CD4-positive, alpha-beta T cell (primary cell): ENCODE measurements around the gene TMEM140. TPM values are rescaled to one million over a fixed set of nuclear protein-coding genes. Genes with fewer than 3 reads are reported as not detected.
A peak's percentile ranks its signal among the peaks of the same experiment; 100 is the strongest.
"Not testable (repeated sequence)": the region's sequence is repeated elsewhere in the genome, so short reads cannot be mapped to it uniquely, and the experiment has no call there.

Experiments used
- ATAC-seq: fragments of 200-7000 bp; cut with Tn5 transposase; one replicate; pipeline ENCODE4 v1.10.0; 2022; ENCODE audit warnings: mild to moderate bottlenecking; ENCODE audit not compliant: poor library complexity
- CTCF ChIA-PET: fragments of 350-600 bp; sonication (Branson Sonifier 250); formaldehyde crosslinking; loops from one replicate; lab custom pipeline; 2021; ENCODE audit warnings: antibody characterized with exemption, inconsistent platforms; lab: Charles Lee
- POLR2A ChIA-PET: fragments of 350-600 bp; sonication (Branson Sonifier 250); formaldehyde crosslinking; loops from one replicate; lab custom pipeline; 2021; ENCODE audit warnings: antibody characterized with exemption, inconsistent platforms; lab: Charles Lee
- DNase-seq, 14 experiments: peaks; one replicate each; pipeline ENCODE4 v3.0.0-alpha.2; 2013 to 2020; ENCODE audit warnings: mixed read lengths in 2 of 14
- H3K27ac ChIP-seq, 2 donors: one replicate each; pipeline versions ENCODE4 v1.5.1 to v1.7.0; 2013; ENCODE audit warnings: low read length in 2 of 2, low read depth in 1 of 2, mild to moderate bottlenecking in 1 of 2
- H3K27me3 ChIP-seq, 2 experiments: 1 replicate in 1 of 2; 2 replicates in 1 of 2; pipeline versions ENCODE4 v1.6.1 to v1.7.0; 2013; ENCODE audit warnings: low read length in 2 of 2, control low read depth in 1 of 2, mild to moderate bottlenecking in 1 of 2, moderate library complexity in 1 of 2; ENCODE audit not compliant: insufficient read depth in 2 of 2, control insufficient read depth in 1 of 2
- H3K36me3 ChIP-seq: one replicate; pipeline ENCODE4 v1.6.1; 2013; ENCODE audit warnings: low read length, control low read depth; ENCODE audit not compliant: insufficient read depth
- H3K4me1 ChIP-seq: one replicate; pipeline ENCODE4 v1.6.1; 2013; ENCODE audit warnings: low read length, control low read depth; ENCODE audit not compliant: insufficient read depth
- H3K4me3 ChIP-seq: one replicate; pipeline ENCODE4 v1.5.1; 2013; ENCODE audit warnings: mild to moderate bottlenecking, low read length, moderate library complexity
- H3K9me3 ChIP-seq, 2 experiments: 1 replicate in 1 of 2; 2 replicates in 1 of 2; pipeline versions ENCODE4 v1.6.1 to v1.7.0; 2013; ENCODE audit warnings: low read length in 2 of 2, mild to moderate bottlenecking in 2 of 2, control low read depth in 1 of 2, moderate library complexity in 1 of 2; ENCODE audit not compliant: control insufficient read depth in 1 of 2, insufficient read depth in 1 of 2
- H3K27ac Mint-ChIP-seq: one replicate; pipeline ENCODE4 v1.8.0; 2020; ENCODE audit warnings: mixed read lengths
- H3K27me3 Mint-ChIP-seq: one replicate; pipeline ENCODE4 v1.8.0; 2021; ENCODE audit warnings: mixed read lengths
- H3K36me3 Mint-ChIP-seq: one replicate; pipeline ENCODE4 v1.8.0; 2021; ENCODE audit warnings: low read depth, mixed read lengths
- H3K4me1 Mint-ChIP-seq: one replicate; pipeline ENCODE4 v1.8.0; 2021; ENCODE audit warnings: low read depth, mixed read lengths
- H3K4me3 Mint-ChIP-seq: one replicate; pipeline ENCODE4 v1.8.0; 2020; ENCODE audit warnings: mild to moderate bottlenecking, mixed read lengths
- H3K9me3 Mint-ChIP-seq: one replicate; pipeline ENCODE4 v1.8.0; 2020; ENCODE audit warnings: mixed read lengths
- intact Hi-C, 2 experiments: fragments of 100-400 bp; cut with DNase I in 1 of 2; cut with micrococcal nuclease in 1 of 2; formaldehyde crosslinking; loops; one replicate each; pipeline versions ENCODE4 v1.15.1 to v1.9.0; 2023 to 2025; cut with DNase I, micrococcal nuclease
- total RNA-seq, 174 experiments: library from RNA in 2 of 174; stranded (reverse) in 2 of 174; gene quantifications; one replicate each; pipeline ENCODE4 v1.2.3 and lab custom pipeline; 2021 to 2026
- TF ChIP-seq, protein P1 (sequence below): fragments of 200-600 bp; IDR thresholded peaks from one replicate; pipeline ENCODE4 v1.8.0; 2022; ENCODE audit warnings: antibody characterized with exemption, mild to moderate bottlenecking

The TMEM140 gene
- total RNA-seq, 2 experiments from 2014 or later: 27.7 to 32.2 TPM

DNA sequence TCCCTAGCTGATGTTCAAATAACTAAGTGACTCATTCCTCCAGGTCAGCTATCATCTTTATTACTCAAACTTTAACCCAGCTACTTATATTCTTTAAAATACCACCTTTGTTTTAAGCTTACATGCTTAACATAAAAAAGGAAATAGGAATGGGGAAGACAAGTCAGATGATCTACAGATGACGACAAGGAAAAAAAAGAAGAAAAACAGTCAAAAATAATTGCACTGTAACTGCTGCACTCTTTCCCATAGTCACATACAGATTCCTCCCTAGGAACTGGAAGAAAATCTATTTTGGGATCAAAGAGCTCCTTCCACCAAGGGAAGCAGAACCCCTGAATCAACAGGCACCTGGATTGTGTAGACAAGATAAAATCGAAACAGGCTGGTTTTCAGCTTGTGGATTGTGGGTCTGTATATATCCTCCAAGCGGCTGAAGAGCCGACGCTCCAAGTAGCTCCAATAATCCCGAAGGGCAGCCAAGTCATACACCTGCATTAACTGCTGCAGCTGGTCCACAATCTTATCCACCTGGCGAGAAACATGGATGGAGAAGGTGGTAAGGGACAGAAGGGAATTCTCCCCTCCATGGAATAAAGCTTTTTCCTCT is 61.5 kb downstream of the TMEM140 start:
- intact Hi-C loops: no loop called here
- H3K4me3 ChIP-seq: no peak overlapping the region
- no peak for DNase-seq
- H3K9me3 ChIP-seq: no peaks in the 10 kb centered on the region
- ChIA-PET CTCF (no interaction called here), POLR2A (interaction anchor here (1.7 to 4.0 kb wide), 4 partner anchors 39 to 563 kb away, joined by 6 to 49 read pairs (median 30); partner anchors contain the start of genes AGBL3, BPGM, CYREN and TMEM140)
- peaks cover 2% of the 10 kb centered on the region for H3K36me3 ChIP-seq
- Mint-ChIP-seq H3K27me3 (no peaks in the 10 kb centered on the region), H3K36me3 (peaks cover 38% of the 10 kb centered on the region), H3K4me3 (peak overlapping the region; percentile 62), H3K27ac (no peak overlapping the region), H3K4me1 (peaks cover 56% of the 10 kb centered on the region), H3K9me3 (no peaks in the 10 kb centered on the region)
- no peak overlapping the region for H3K27ac ChIP-seq
- H3K27me3 ChIP-seq: no peaks in the 10 kb centered on the region
- ATAC-seq: no peak
- H3K4me1 ChIP-seq: peaks cover 37% of the 10 kb centered on the region
- TF ChIP-seq, protein P1, sequence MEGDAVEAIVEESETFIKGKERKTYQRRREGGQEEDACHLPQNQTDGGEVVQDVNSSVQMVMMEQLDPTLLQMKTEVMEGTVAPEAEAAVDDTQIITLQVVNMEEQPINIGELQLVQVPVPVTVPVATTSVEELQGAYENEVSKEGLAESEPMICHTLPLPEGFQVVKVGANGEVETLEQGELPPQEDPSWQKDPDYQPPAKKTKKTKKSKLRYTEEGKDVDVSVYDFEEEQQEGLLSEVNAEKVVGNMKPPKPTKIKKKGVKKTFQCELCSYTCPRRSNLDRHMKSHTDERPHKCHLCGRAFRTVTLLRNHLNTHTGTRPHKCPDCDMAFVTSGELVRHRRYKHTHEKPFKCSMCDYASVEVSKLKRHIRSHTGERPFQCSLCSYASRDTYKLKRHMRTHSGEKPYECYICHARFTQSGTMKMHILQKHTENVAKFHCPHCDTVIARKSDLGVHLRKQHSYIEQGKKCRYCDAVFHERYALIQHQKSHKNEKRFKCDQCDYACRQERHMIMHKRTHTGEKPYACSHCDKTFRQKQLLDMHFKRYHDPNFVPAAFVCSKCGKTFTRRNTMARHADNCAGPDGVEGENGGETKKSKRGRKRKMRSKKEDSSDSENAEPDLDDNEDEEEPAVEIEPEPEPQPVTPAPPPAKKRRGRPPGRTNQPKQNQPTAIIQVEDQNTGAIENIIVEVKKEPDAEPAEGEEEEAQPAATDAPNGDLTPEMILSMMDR: no peak

GRCh38 chr7:135210888-135211178 is 63.0 kb downstream of the TMEM140 start:
- H3K4me1 ChIP-seq: peaks cover 37% of the 10 kb centered on the region
- Mint-ChIP-seq H3K4me1 (peaks cover 47% of the 10 kb centered on the region), H3K9me3 (no peaks in the 10 kb centered on the region), H3K27ac (peak overlapping the region; percentile 92), H3K36me3 (peaks cover 23% of the 10 kb centered on the region), H3K27me3 (no peaks in the 10 kb centered on the region), H3K4me3 (peak overlapping the region; percentile 95)
- ATAC-seq (peak; percentile 1), DNase-seq (peak in 1 of 14 experiments; percentile 4)
- no peaks in the 10 kb centered on the region for H3K27me3 ChIP-seq
- intact Hi-C loops: loop anchor here (1.0 to 5.0 kb wide), 11 partner anchors 44 to 894 kb away; partner anchors contain the start of genes AGBL3 (in 2 of the 2), AKR1B1 (in 1 of the 2), BPGM (in 1 of the 2) and MTPN (in 1 of the 2)
- TF ChIP-seq, protein P1: no peak
- peak overlapping the region; percentile 81 for H3K4me3 ChIP-seq
- H3K27ac ChIP-seq: peak overlapping the region; percentile 77
- no peaks in the 10 kb centered on the region for H3K9me3 ChIP-seq
- CTCF ChIA-PET: interaction anchor here (1.0 to 1.9 kb wide), 3 partner anchors 40 to 224 kb away, joined by 3 to 9 read pairs (median 6); partner anchors contain the start of genes AGBL3 and CYREN
- POLR2A ChIA-PET: interaction anchor here (0.6 to 4.0 kb wide), 16 partner anchors 9 to 778 kb away, joined by 3 to 49 read pairs (median 4); partner anchors contain the start of genes AGBL3, BPGM, CYREN and NUP205
- H3K36me3 ChIP-seq: no peaks in the 10 kb centered on the region

GRCh38 chr7:135211179-135211945 is 63.5 kb downstream of the TMEM140 start, which contains the start of gene WDR91:
WDR91 (minus strand) TSS chr7:135211526; CDS start chr7:135211502, 24 bp downstream.
- POLR2A ChIA-PET: interaction anchor here (0.7 to 4.0 kb wide), 16 partner anchors 9 to 779 kb away, joined by 3 to 49 read pairs (median 4); partner anchors contain the start of genes AGBL3, BPGM, CYREN and NUP205
- Histone ChIP-seq H3K27me3 (no peaks in the 10 kb centered on the region), H3K9me3 (no peaks in the 10 kb centered on the region), H3K4me1 (peaks cover 37% of the 10 kb centered on the region), H3K4me3 (peak within 1 kb of the TSS; percentile 95), H3K36me3 (no peaks in the 10 kb centered on the region), H3K27ac (peak within 1 kb of the TSS; percentile 77)
- TF ChIP-seq, protein P1: no peak
- CTCF ChIA-PET: interaction anchor here (1.0 to 1.9 kb wide), 3 partner anchors 41 to 225 kb away, joined by 3 to 9 read pairs (median 6); partner anchors contain the start of genes AGBL3 and CYREN
- ATAC-seq: peak; percentile 91
- H3K36me3 Mint-ChIP-seq: peaks cover 19% of the 10 kb centered on the region
- H3K27me3 Mint-ChIP-seq: no peaks in the 10 kb centered on the region
- H3K4me1 Mint-ChIP-seq: peaks cover 42% of the 10 kb centered on the region
- peak within 1 kb of the TSS; percentile 95 for H3K4me3 Mint-ChIP-seq
- DNase-seq: peak; percentile 92 to 98 (median 97)
- no peaks in the 10 kb centered on the region for H3K9me3 Mint-ChIP-seq
- intact Hi-C loops: loop anchor here (1.0 to 5.0 kb wide), 11 partner anchors 44 to 894 kb away; partner anchors contain the start of genes AGBL3 (in 2 of the 2), AKR1B1 (in 1 of the 2), BPGM (in 1 of the 2) and MTPN (in 1 of the 2)
- H3K27ac Mint-ChIP-seq: peak within 1 kb of the TSS; percentile 92

- H3K27me3 Mint-ChIP-seq, H3K27me3 ChIP-seq, H3K9me3 Mint-ChIP-seq, DNase-seq, H3K36me3 ChIP-seq, ATAC-seq, H3K9me3 ChIP-seq: not testable (repeated sequence)
- Histone ChIP-seq H3K27ac (peak overlapping the region; percentile 56 to 61), H3K4me3 (peak overlapping the region; percentile 95), H3K4me1 (peaks cover 37% of the 10 kb centered on the region)
- intact Hi-C loops: loop anchor here (1.0 to 5.0 kb wide), 11 partner anchors 45 to 895 kb away; partner anchors contain the start of genes AGBL3 (in 2 of the 2), AKR1B1 (in 1 of the 2), BPGM (in 1 of the 2) and MTPN (in 1 of the 2)
- H3K36me3 Mint-ChIP-seq: peaks cover 17% of the 10 kb centered on the region
- ChIA-PET POLR2A (interaction anchor here (1.0 to 4.0 kb wide), 9 partner anchors 10 to 565 kb away, joined by 3 to 49 read pairs (median 7); partner anchors contain the start of genes AGBL3, CYREN, NUP205 and TMEM140), CTCF (interaction anchor here (0.7 to 1.9 kb wide), 2 partner anchors 226 to 227 kb away, joined by 4 to 6 read pairs; partner anchors contain the start of gene AGBL3)
- peak overlapping the region; percentile 95 for H3K4me3 Mint-ChIP-seq
- H3K4me1 Mint-ChIP-seq: peaks cover 38% of the 10 kb centered on the region
- H3K27ac Mint-ChIP-seq: peak overlapping the region; percentile 92
These were observed 64.2 kb downstream of the TMEM140 start for GRCh38 chr7:135211946-135212685.
